SKM-1 (cell line): ENCODE measurements around the gene GIGYF1.

Experiments used
- DNase-seq: peaks from one replicate; lab custom pipeline; 2025; ENCODE audit not compliant: unreplicated experiment; lab: John Stamatoyannopoulos, UW

GIGYF1 gene

DNA sequence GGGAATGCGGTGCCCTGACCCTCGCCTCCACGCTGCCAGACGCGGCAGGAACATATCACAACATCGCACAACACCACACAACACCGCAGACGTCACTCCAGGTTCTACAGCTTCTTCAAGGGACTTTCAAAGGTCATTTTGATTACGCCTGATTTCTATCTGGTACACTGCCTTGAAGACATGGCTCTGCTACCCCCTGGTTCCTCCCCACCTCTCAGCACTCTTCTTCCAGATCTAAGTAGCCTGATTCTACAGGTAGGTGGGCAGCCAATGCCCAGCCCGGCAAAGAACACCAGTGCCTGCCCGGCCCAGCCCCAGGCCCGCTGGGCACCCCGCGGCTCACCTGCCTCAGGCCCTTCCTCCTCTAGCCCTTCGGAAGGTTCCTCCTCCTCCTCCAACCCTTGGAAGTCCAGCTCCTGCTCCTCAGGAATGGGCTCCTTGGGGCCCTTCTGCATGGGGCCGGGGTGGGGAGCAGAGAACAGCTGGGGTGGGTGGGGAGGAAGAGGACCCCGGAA, 8.4 kb downstream of the GIGYF1 start:
- no peak for DNase-seq

DNA sequence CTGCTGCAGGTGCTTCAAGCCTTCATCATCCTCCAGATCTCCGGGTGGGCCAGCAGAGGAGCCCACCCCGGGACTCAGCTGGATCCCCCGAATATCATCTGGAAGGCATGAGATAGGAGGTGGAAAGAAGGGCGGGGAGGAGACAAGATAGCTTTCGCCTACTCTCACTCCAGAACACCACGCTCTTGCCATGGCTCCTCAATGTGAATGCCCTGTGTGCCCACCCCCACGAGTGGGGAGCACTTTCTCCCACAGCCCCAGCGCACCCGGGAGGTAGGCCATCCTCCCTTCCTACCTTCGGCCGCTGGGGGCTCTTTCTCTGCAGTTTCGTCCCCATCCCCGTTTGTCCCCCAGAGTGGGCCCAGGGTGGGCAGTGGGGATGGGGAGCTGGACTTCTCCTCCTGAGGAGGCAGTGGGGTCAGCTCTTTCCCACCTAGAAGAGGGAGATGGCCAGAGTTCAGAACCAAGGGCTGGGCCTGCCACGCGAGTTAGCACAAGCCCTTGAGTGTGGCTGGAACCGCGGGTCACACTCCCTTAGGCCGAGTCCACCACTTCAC, 8.9 kb downstream of the GIGYF1 start:
- DNase-seq: no peak

DNA sequence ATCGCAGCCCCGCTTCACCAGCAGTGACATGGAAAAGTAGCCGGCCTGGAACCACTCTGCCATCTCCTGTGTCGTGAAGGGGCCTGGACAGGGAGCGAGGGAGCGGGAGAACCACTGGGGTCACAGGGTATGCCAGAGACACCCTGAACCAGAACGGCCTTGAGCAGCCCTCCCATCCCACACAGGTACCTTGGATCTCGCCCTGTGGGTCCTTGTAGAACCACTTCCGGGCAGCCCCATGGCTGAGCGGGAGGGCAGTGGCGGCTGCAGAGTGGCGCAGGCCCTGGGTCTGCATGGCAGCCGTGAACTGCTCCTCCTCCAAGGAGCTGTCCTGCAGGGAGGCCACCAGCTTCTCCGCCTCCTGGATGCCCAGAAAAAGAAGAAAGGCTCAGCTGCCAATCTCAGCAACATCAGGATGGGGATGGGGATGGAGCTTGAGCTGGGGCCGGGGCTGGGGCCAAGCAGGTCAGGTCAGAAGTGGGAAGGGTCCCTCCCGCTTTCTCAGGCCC, 9.5 kb downstream of the GIGYF1 start:
- no peak for DNase-seq

DNA sequence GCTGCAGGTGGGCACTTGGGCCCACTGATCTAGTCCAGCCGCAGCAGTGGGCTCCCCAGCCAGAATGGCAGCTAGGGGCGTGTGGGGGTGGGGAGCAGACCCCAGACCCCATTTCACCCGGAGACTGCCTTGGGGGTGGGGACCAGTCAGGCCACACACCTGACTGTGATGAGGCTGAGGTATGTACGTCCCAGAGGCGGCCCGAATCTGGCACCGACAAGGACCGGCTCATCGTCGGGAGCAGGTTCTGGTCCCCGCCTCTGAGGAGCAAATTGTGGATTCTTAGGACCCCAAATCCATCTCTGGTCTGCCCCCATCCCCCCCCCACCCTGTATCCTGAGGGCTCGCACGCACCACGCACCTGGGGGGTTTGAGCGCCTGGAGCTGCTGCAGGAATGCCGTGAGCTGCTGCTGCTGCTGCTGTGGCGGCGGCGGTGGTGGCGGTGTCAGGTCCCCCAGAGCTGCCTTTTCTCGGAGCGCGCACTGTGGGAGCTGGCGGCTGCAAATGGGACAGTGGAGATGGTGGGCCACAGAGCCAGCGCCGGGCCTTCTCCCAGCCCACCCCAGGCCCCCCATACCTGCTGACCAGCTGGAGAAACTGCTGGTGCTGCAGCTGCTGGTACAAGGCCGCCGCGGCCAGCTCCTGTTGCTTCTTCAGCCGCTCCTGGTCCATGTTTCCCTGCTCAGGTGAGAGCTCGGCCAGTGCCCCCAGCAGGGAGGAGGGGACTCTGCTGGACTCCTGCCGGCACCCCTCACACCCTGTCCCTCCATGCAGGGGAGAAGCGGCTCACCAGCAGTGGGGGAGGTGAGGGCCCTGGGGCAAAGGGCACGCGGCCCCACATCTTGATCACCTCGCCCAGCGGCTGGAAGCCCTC, 10.2 kb downstream of the GIGYF1 start:
- no peak for DNase-seq

DNA sequence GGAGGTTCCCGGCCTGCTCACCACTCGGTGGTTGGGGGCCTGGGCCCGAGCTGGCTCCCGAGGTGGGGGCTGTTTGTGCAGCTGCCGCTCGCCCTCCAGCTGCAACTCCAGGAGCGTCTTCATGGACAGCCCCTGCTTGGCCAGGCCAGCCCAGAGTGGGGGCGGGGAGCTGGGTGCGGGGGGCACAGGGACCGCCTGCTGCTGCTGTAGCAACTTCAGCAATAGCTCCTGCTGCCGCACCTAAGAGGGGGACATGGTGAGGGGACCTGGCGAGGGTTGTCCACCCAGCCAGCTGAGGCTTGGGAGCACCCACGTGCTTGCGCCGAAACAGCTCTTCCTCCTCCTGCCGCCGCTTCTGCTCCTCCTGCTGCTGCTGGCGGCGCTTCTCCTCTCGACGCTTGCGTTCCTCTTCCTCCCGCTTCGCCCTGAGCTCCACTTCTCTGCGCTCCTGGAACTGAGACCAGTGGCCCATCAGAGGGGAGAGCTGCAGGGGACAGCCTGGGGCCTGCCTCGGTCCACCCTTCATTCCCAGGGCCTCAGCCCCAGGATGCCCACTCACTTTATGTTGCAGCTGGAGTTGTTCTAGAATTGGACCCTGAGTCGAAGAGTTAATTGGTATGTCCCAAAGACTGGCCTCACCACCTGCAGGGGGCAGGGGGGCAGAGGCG, 10.9 kb downstream of the GIGYF1 start:
- DNase-seq: no peak

DNA sequence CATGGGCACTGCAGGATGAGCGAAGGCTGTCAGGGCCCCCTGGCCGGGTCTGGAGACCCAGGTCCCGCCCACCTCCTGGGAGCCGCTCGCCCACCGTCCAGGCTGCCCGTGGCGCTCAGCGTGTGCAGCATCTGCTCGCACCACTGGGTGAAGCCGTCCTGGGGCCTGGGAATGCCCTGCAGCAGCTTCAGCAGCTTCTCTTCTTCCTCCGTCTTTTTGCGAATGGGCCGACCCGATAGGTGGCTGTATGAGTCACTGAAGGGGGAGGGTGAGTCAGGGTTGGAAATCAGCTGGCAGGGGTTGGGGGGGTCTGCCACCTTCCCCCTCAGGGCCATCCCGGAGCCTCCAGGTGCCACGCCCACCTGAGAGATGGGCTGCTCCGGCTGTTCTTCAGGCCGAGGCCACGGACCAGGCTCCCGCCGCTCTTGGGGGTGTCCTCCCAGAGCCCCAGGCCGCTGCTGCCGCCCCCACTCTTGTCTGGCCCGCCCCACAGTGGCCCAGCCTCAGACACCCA, 11.8 kb downstream of the GIGYF1 start:
- DNase-seq: no peak

DNA sequence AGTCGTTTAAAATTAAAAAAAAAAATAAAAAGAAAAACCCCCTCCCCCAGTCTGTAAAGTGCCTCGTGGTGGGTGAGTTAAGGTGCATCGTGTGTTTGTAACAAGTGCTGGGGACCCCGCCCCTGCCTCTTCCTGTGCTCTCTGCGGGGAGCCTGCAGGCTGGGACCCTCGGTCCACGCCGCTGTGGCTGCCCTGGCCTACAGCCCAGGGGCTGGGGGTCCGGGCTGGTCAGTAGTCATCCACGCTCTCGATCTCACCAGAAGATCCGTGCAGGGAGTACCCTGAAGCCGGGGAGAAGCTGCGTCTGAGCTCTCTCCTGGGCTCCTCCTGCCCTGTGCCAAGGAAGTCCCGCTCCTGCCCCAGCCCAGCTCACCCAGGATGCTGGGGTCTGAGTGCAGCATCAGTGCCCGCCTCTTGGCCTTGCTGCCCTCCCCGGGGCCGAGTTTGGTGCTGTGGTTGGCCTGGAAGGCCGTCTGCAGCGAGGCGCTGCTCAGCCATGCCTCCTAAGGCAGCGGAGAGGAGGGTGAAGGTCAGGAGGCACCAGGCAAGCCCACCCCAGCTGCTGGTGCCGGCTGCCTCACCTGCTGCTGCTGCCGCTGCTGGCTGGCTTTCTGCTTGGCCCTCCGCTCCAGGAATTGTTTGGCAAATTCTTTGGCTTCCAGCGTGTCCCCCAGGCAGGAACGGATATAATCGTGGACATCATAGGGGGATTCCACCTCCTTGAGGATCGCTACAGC, 12.4 kb downstream of the GIGYF1 start:
- DNase-seq: no peak

DNA sequence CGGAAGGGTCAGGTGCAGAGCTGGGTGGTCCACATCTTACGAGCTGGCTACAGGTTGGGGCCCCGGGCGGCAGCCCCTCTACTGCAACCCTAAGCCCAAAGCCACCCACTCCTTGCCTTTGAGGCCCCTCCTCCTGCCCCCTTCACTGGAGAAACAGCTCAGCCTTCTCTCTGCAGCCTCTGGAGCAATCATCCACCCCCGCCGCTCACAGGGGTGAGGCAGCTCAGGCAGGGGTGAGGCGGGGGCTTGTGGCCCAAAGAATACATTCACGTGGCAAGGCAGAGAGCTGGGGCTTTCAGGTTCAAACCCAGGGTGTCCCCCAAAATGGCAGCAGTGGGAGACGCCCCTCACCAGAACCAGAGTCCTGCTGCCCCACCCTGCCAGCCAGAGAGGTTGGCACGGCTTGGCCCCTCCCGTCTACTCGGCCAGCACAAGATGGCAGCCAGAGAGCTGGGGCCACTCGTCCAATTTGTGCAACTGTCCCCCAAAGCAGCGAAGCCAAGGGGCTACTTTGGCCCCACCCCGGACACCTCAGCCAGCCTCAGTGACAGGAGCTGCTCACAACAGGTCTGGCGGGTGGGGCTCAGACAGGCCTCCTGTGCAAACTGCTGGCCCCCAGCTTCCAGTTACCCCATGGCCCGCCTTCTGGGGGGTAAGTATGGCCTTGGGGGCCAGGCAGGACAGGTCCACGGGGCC, 13.3 kb downstream of the GIGYF1 start:
- DNase-seq: no peak

DNA sequence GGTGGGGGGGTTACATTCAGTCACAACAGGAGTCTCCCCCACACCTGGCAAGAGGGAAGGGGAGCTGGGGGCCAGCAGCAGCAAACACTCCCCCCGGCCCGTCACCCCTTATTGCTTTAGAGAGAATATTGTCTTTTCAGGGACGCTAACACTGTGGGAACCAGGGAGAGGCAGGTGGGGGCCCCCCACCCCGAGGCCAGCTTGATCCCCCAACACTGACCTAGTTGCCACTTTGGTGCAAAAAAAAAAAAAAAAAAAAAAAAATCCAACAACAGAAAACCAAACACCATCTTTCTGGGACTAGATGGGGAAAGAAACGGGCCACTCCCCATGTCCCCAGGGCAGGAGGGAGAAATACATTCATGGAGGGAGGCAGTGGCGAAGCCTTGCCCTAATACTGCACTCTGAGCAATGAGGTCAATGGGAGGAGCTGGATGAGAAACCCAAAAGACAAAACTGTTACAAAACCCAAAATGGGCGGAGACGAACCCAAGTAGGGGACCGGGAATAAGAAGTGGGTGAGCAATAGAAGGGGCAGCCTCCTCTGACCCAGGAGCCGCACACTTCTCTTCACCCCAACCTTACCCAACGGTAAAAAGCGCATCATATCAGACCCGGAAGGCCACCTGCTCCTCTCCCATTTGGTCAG, 14.0 kb downstream of the GIGYF1 start:
- no peak for DNase-seq

DNA sequence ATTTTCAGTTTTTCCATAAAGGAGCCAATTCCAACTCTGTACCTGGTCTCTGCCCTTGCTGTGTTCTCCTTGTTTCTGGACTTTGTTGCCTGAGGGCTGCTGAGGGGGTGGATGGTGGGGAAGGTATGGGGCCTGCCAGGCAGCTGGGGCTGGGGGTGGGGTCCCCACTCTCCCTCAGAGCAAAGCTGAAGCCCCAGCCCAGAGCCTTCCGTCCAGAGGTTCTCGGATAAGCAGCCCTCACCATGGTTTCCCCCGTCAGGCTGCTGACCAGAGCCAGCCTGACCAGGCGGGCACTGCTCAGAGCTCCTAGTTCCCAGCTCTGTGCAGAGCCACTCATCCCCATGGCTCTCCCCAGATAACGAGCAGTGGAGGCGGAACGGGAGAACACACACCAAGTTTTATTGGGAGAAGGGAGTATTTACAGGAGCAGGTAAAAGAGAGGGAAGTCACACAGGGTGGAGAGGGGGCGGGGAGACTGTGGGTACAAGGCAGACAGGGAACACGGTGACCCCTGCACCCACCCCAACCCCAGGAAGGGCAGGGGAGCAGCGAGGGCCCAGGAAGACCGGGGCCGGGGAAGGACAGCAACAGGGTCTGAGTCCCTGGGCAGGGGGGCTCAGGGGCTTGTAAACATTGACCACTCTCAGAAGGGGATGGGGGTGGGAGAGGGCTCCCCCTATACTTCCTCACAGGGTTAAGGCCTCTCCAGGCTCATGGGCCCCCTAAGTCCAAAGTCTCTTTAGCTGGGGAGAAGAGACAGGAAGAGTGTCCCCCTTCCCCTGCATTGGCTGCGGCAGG, 14.7 kb downstream of the GIGYF1 start:
- DNase-seq: no peak

DNA sequence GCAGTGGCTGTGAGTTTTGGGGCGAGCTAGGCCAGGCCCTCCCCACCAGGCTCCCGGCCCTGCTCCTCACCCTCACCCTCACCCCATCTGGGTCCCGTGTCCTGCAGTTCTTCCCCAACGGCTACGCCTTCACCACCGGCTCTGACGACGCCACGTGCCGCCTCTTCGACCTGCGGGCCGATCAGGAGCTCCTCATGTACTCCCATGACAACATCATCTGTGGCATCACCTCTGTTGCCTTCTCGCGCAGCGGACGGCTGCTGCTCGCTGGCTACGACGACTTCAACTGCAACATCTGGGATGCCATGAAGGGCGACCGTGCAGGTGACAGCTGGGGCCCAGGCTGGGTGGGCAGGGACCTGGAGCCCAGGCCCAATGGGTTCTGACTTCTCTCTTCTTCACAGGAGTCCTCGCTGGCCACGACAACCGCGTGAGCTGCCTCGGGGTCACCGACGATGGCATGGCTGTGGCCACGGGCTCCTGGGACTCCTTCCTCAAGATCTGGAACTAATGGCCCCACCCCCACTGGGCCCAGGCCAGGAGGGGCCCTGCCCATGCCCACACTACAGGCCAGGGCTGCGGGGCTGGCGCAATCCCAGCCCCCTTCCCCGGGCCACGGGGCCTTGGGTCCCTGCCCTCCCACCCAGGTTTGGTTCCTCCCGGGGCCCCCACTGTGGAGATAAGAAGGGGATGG, 15.6 kb downstream of the GIGYF1 start:
- no peak for DNase-seq

DNA sequence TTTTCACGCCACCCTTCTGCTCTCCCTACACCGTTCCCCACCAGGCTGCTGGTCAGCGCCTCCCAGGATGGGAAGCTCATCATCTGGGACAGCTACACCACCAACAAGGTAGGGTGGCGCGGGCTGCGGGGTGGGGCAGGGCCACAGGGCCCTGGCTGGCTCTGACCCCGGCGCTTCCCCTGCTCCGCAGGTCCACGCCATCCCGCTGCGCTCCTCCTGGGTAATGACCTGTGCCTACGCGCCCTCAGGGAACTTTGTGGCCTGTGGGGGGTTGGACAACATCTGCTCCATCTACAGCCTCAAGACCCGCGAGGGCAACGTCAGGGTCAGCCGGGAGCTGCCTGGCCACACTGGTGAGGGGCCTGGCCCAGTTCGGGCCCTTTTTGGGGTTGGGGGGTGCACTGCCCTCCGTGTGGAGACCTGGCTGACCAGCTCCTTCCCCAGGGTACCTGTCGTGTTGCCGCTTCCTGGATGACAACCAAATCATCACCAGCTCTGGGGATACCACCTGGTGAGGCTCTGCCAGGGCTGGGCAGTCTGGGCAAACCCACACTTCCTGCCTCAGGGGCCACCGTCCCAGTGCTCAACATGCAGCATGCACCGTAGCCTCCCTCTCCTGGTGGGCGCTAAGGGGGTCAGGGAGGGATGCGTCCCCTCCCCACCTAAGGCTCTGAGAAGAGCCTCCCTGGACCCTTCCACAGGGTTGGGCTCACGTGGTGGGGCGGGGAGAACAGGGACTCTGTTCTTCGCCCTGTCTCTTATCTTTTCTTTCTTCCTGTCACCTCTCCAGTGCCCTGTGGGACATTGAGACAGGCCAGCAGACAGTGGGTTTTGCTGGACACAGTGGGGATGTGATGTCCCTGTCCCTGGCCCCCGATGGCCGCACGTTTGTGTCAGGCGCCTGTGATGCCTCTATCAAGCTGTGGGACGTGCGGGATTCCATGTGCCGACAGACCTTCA, 16.5 kb downstream of the GIGYF1 start:
- DNase-seq: no peak

DNA sequence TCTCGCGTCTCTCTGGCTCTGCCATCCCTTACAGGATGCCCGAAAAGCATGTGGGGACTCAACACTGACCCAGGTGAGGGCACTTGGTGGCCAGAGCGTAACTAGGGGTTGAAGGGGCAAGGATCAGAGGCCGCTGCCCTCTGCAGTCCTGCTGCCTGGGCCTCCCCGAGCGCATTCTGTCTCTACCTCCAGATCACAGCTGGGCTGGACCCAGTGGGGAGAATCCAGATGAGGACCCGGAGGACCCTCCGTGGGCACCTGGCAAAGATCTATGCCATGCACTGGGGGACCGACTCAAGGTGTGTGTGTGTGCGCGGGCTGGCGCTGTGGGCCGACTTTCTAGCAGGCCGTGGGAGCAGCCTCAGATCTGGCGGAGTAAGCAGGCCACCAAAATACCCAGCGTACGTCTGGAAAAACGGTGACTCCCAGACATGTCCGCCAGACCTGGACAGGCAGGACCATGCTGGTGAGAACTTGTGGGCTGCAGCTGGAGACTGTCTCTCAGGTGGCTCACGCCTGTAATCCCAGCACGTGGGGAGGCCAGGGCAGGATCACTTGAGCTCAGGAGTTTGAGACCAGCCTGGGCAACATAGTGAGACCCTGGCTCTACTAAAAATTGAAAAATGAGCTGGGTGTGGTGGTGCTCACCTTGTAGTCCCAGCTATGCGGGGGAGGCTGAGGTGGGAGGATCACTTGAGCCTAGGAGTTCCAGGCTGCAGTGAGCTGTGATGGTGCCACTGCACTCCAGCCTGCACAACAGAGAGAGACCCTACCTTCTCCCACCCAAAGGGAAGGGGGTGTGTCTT, 17.3 kb downstream of the GIGYF1 start:
- DNase-seq: no peak

DNA sequence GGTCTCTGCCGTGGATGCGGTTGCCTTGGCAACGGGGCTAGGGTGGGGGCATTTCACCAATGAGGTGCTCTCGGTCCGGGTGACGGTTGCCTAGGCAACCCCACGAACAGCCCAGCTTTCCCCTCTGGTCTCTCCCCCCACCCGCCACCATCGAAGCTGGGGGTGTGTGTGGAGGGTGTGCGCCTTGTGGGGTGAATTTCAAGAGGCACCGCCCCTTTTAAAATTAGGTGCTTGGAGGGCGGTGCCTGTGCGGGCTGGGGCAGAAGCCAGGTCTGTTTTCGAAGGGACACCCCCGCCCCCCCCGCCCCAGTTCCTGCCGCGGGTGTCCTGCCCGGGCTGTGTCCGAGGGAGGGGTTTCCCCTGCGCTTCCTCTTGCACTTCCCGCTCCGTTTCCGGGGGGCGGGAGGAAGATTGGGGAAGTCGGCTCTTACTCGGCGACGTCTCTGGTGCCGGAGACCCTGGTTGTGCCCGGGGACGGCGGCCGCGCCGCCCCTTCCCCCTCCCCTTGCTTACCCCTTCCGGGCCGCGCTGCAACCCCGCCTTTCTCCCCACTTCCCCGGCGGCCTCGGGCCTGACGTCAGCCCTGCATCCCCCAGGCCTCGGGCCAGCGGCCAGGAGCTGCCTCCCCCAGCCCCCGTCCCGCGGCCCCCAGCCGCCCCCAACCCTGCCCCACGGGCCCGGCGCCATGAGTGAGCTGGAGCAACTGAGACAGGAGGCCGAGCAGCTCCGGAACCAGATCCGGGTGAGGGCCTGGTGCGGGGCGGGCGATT, 18.3 kb downstream of the GIGYF1 start:
- DNase-seq: no peak

DNA sequence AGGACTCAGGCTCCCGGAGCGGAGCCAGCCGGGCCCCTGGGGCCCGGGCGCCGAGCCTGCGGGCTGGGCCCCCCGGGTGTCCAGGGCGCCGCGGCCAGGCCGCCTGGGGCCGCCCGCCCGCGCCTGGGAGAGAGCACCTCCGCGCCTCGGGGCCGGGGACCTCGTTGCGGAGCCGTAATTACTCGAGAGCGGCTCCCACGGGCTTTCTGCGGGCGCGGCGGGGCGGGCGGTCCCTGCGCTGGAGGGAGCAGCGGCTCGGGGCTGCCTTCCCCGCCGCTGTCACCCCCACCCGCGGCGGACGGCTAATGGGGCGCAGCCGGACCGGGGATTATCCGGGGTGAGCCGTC, 19.0 kb downstream of the GIGYF1 start:
- no peak for DNase-seq
